Measurements from ENCODE around the gene RPRD1A.

The RPRD1A gene

GRCh38 chr18:35949090-35949489 lies 118.3 kb downstream of the RPRD1A start:
- no peak overlapping the region for H2BK15ac ChIP-seq (replicated peaks; ENCODE audit: low read depth)
- no peak overlapping the region for H2BK120ac ChIP-seq (ENCODE audit: low read depth, low read length)
- no peak for DNase-seq
- no peak overlapping the region for H3K4me2 ChIP-seq (ENCODE audit: low read length)
- H3K79me1 ChIP-seq (ENCODE audit: low read length), result no peaks in the 10 kb centered on the region
- H3K27me3 ChIP-seq (ENCODE audit: insufficient read depth, low read length, poor library complexity), result no peaks in the 10 kb centered on the region
- H3K27ac ChIP-seq (ENCODE audit: low read depth, low read length), result no peak overlapping the region
- H3K4me1 ChIP-seq (ENCODE audit: control insufficient read depth, low read depth, low read length), result no peaks in the 10 kb centered on the region
- WGBS (ENCODE audit: extremely low coverage, insufficient coverage, low lambda C conversion rate), result no CpG with 5 or more reads among the region's 6 CpGs
- no peak overlapping the region for H2BK5ac ChIP-seq (ENCODE audit: low read length)
- no peaks in the 10 kb centered on the region for H3K79me2 ChIP-seq (ENCODE audit: control insufficient read depth, insufficient read depth, low read length)
- no peaks in the 10 kb centered on the region for H3K36me3 ChIP-seq (ENCODE audit: control insufficient read depth, insufficient read depth, low read length)
- H2AK5ac ChIP-seq (ENCODE audit: low read length), result no peak overlapping the region
- no peak overlapping the region for H3K4ac ChIP-seq (ENCODE audit: low read depth, low read length)
- no peak overlapping the region for H4K8ac ChIP-seq (ENCODE audit: low read depth, low read length)
- H4K5ac ChIP-seq (ENCODE audit: low read length), result no peak overlapping the region
- no peak overlapping the region for H3K4me3 ChIP-seq (ENCODE audit: low read length)
- H3K18ac ChIP-seq (ENCODE audit: low read length), result no peak overlapping the region
- H3K56ac ChIP-seq (ENCODE audit: low read length), result peak overlapping the region; percentile 1
- peak overlapping the region; percentile 75 for H3K9ac ChIP-seq (ENCODE audit: low read length)
- no peak overlapping the region for H3K23ac ChIP-seq (ENCODE audit: low read length)

GRCh38 chr18:35948080-35948479 lies 119.3 kb downstream of the RPRD1A start:
- H2AK5ac ChIP-seq (ENCODE audit: low read length), result no peak overlapping the region
- no peak overlapping the region for H4K5ac ChIP-seq (ENCODE audit: low read length)
- no peak overlapping the region for H3K4ac ChIP-seq (ENCODE audit: low read depth, low read length)
- no peak overlapping the region for H3K23ac ChIP-seq (ENCODE audit: low read length)
- no peaks in the 10 kb centered on the region for H3K36me3 ChIP-seq (ENCODE audit: control insufficient read depth, insufficient read depth, low read length)
- no peaks in the 10 kb centered on the region for H3K79me2 ChIP-seq (ENCODE audit: control insufficient read depth, insufficient read depth, low read length)
- no peak overlapping the region for H2BK120ac ChIP-seq (ENCODE audit: low read depth, low read length)
- no peak overlapping the region for H2BK15ac ChIP-seq (replicated peaks; ENCODE audit: low read depth)
- H2BK5ac ChIP-seq (ENCODE audit: low read length), result no peak overlapping the region
- no peak overlapping the region for H3K9ac ChIP-seq (ENCODE audit: low read length)
- H3K18ac ChIP-seq (ENCODE audit: low read length), result no peak overlapping the region
- no peak overlapping the region for H3K4me2 ChIP-seq (ENCODE audit: low read length)
- no peak overlapping the region for H3K27ac ChIP-seq (ENCODE audit: low read depth, low read length)
- no peak overlapping the region for H3K4me3 ChIP-seq (ENCODE audit: low read length)
- no peaks in the 10 kb centered on the region for H3K4me1 ChIP-seq (ENCODE audit: control insufficient read depth, low read depth, low read length)
- H3K27me3 ChIP-seq (ENCODE audit: insufficient read depth, low read length, poor library complexity), result no peaks in the 10 kb centered on the region
- no peaks in the 10 kb centered on the region for H3K79me1 ChIP-seq (ENCODE audit: low read length)
- DNase-seq, result no peak
- no peak overlapping the region for H3K56ac ChIP-seq (ENCODE audit: low read length)
- no CpG with 5 or more reads among the region's 3 CpGs for WGBS (ENCODE audit: extremely low coverage, insufficient coverage, low lambda C conversion rate)
- H4K8ac ChIP-seq (ENCODE audit: low read depth, low read length), result no peak overlapping the region

GRCh38 chr18:35942661-35943060 lies 124.7 kb downstream of the RPRD1A start:
- no CpG with 5 or more reads among the region's 6 CpGs for WGBS (ENCODE audit: extremely low coverage, insufficient coverage, low lambda C conversion rate)
- H2AK5ac ChIP-seq (ENCODE audit: low read length), result no peak overlapping the region
- no peak overlapping the region for H3K23ac ChIP-seq (ENCODE audit: low read length)
- H3K18ac ChIP-seq (ENCODE audit: low read length), result no peak overlapping the region
- H4K5ac ChIP-seq (ENCODE audit: low read length), result no peak overlapping the region
- no peak overlapping the region for H4K8ac ChIP-seq (ENCODE audit: low read depth, low read length)
- H3K4me1 ChIP-seq (ENCODE audit: control insufficient read depth, low read depth, low read length), result no peaks in the 10 kb centered on the region
- no peak overlapping the region for H3K4ac ChIP-seq (ENCODE audit: low read depth, low read length)
- H2BK15ac ChIP-seq (replicated peaks; ENCODE audit: low read depth), result no peak overlapping the region
- H3K27ac ChIP-seq (ENCODE audit: low read depth, low read length), result no peak overlapping the region
- H3K4me3 ChIP-seq (ENCODE audit: low read length), result no peak overlapping the region
- no peaks in the 10 kb centered on the region for H3K79me2 ChIP-seq (ENCODE audit: control insufficient read depth, insufficient read depth, low read length)
- H2BK120ac ChIP-seq (ENCODE audit: low read depth, low read length), result no peak overlapping the region
- H3K56ac ChIP-seq (ENCODE audit: low read length), result no peak overlapping the region
- no peak overlapping the region for H3K9ac ChIP-seq (ENCODE audit: low read length)
- H3K27me3 ChIP-seq (ENCODE audit: insufficient read depth, low read length, poor library complexity), result no peaks in the 10 kb centered on the region
- DNase-seq, result no peak
- no peaks in the 10 kb centered on the region for H3K79me1 ChIP-seq (ENCODE audit: low read length)
- no peaks in the 10 kb centered on the region for H3K36me3 ChIP-seq (ENCODE audit: control insufficient read depth, insufficient read depth, low read length)
- H2BK5ac ChIP-seq (ENCODE audit: low read length), result no peak overlapping the region
- no peak overlapping the region for H3K4me2 ChIP-seq (ENCODE audit: low read length)

DNA sequence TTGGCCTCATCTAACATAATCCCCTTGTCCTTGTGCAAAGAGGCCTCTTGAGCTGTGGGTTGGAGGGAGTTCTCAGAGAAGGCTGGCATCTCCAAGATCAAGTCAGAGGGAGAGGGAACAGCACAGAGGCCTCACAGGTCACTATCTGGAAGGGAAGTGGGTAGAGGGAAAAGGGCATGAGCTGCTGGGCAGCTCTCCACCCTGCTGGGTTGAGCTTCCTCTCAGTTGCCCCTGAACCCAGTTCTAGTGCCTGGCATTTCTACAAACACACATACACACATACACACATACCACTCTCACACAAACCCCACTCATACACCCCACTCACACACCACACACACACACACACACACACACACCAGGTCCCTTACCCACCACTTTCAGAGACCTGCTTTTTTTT lies 125.2 kb downstream of the RPRD1A start:
- Histone ChIP-seq H3K56ac (ENCODE audit: low read length) (no peak overlapping the region), H3K79me2 (ENCODE audit: control insufficient read depth, insufficient read depth, low read length) (no peaks in the 10 kb centered on the region), H3K4me3 (ENCODE audit: low read length) (no peak overlapping the region), H3K79me1 (ENCODE audit: low read length) (no peaks in the 10 kb centered on the region), H3K36me3 (ENCODE audit: control insufficient read depth, insufficient read depth, low read length) (no peaks in the 10 kb centered on the region), H2BK120ac (ENCODE audit: low read depth, low read length) (no peak overlapping the region), H3K9ac (ENCODE audit: low read length) (no peak overlapping the region), H3K18ac (ENCODE audit: low read length) (no peak overlapping the region), H3K4ac (ENCODE audit: low read depth, low read length) (no peak overlapping the region), H3K23ac (ENCODE audit: low read length) (no peak overlapping the region), H2AK5ac (ENCODE audit: low read length) (no peak overlapping the region), H3K27me3 (ENCODE audit: insufficient read depth, low read length, poor library complexity) (no peaks in the 10 kb centered on the region), H3K27ac (ENCODE audit: low read depth, low read length) (no peak overlapping the region), H2BK15ac (replicated peaks; ENCODE audit: low read depth) (no peak overlapping the region), H3K4me1 (ENCODE audit: control insufficient read depth, low read depth, low read length) (no peaks in the 10 kb centered on the region), H4K5ac (ENCODE audit: low read length) (no peak overlapping the region), H2BK5ac (ENCODE audit: low read length) (no peak overlapping the region), H3K4me2 (ENCODE audit: low read length) (no peak overlapping the region), H4K8ac (ENCODE audit: low read depth, low read length) (no peak overlapping the region)
- DNase-seq, result no peak

GRCh38 chr18:35941299-35941698 lies 126.1 kb downstream of the RPRD1A start:
- H3K18ac ChIP-seq (ENCODE audit: low read length), result no peak overlapping the region

More at GRCh38 chr18:35941299-35941698, 126.1 kb downstream of the RPRD1A start:
- Histone ChIP-seq H3K79me1 (ENCODE audit: low read length) (no peaks in the 10 kb centered on the region), H3K4me2 (ENCODE audit: low read length) (no peak overlapping the region), H3K27me3 (ENCODE audit: insufficient read depth, low read length, poor library complexity) (no peaks in the 10 kb centered on the region), H3K9ac (ENCODE audit: low read length) (no peak overlapping the region), H2BK15ac (replicated peaks; ENCODE audit: low read depth) (no peak overlapping the region), H3K4me1 (ENCODE audit: control insufficient read depth, low read depth, low read length) (no peaks in the 10 kb centered on the region), H3K23ac (ENCODE audit: low read length) (no peak overlapping the region), H2AK5ac (ENCODE audit: low read length) (no peak overlapping the region), H3K36me3 (ENCODE audit: control insufficient read depth, insufficient read depth, low read length) (no peaks in the 10 kb centered on the region), H4K5ac (ENCODE audit: low read length) (no peak overlapping the region), H2BK5ac (ENCODE audit: low read length) (no peak overlapping the region), H3K27ac (ENCODE audit: low read depth, low read length) (no peak overlapping the region), H2BK120ac (ENCODE audit: low read depth, low read length) (no peak overlapping the region), H3K79me2 (ENCODE audit: control insufficient read depth, insufficient read depth, low read length) (no peaks in the 10 kb centered on the region), H4K8ac (ENCODE audit: low read depth, low read length) (no peak overlapping the region), H3K56ac (ENCODE audit: low read length) (no peak overlapping the region), H3K4ac (ENCODE audit: low read depth, low read length) (no peak overlapping the region), H3K4me3 (ENCODE audit: low read length) (no peak overlapping the region)
- no peak for DNase-seq
- WGBS (ENCODE audit: extremely low coverage, insufficient coverage, low lambda C conversion rate), result no CpG with 5 or more reads among the region's 6 CpGs
